ENCODE results near the gene ITSN2.
A peak's percentile ranks its signal among the peaks of the same experiment; 100 is the strongest.

The ITSN2 gene

GRCh38 chr2:24269265-24269664 is 91.1 kb downstream of the ITSN2 start:
- no peak for DNase-seq (ENCODE audit: low read depth)
- no peak for TF ChIP-seq MAX (IDR thresholded peaks at IDR 0.05; ENCODE audit: low read depth, low read length)
- TF ChIP-seq POLR2A (IDR thresholded peaks at IDR 0.05; ENCODE audit: extremely low read depth, insufficient read length), result no peak
- TF ChIP-seq MYC (IDR thresholded peaks at IDR 0.05; ENCODE audit: low read depth, low read length), result no peak
- no peak for TF ChIP-seq CTCF (IDR thresholded peaks at IDR 0.05; ENCODE audit: low read depth, low read length)
- no peak overlapping the region for H3K4me3 ChIP-seq (ENCODE audit: low read depth, low read length)

- DNase-seq (ENCODE audit: low read depth), result no peak
- TF ChIP-seq CTCF (IDR thresholded peaks at IDR 0.05; ENCODE audit: low read depth, low read length), result no peak
- TF ChIP-seq MAX (IDR thresholded peaks at IDR 0.05; ENCODE audit: low read depth, low read length), result no peak
- TF ChIP-seq MYC (IDR thresholded peaks at IDR 0.05; ENCODE audit: low read depth, low read length), result no peak
- no peak for TF ChIP-seq POLR2A (IDR thresholded peaks at IDR 0.05; ENCODE audit: extremely low read depth, insufficient read length)
- H3K4me3 ChIP-seq (ENCODE audit: low read depth, low read length), result no peak overlapping the region
These were observed 95.1 kb downstream of the ITSN2 start for GRCh38 chr2:24265212-24265611.

- DNase-seq (ENCODE audit: low read depth), result no peak
- TF ChIP-seq CTCF (IDR thresholded peaks at IDR 0.05; ENCODE audit: low read depth, low read length) (no peak), MYC (IDR thresholded peaks at IDR 0.05; ENCODE audit: low read depth, low read length) (no peak), POLR2A (IDR thresholded peaks at IDR 0.05; ENCODE audit: extremely low read depth, insufficient read length) (no peak), MAX (IDR thresholded peaks at IDR 0.05; ENCODE audit: low read depth, low read length) (no peak)
These were observed 97.8 kb downstream of the ITSN2 start for GRCh38 chr2:24262421-24262970.

GRCh38 chr2:24261441-24261840 is 98.9 kb downstream of the ITSN2 start:
- DNase-seq (ENCODE audit: low read depth), result peak; percentile 6
- H3K4me3 ChIP-seq (ENCODE audit: low read depth, low read length), result no peak overlapping the region
- TF ChIP-seq MAX (IDR thresholded peaks at IDR 0.05; ENCODE audit: low read depth, low read length), result no peak
- no peak for TF ChIP-seq MYC (IDR thresholded peaks at IDR 0.05; ENCODE audit: low read depth, low read length)
- TF ChIP-seq CTCF (IDR thresholded peaks at IDR 0.05; ENCODE audit: low read depth, low read length), result no peak
- no peak for TF ChIP-seq POLR2A (IDR thresholded peaks at IDR 0.05; ENCODE audit: extremely low read depth, insufficient read length)

More at GRCh38 chr2:24262421-24262970, 97.8 kb downstream of the ITSN2 start:
- H3K4me3 ChIP-seq (ENCODE audit: low read depth, low read length), result no peak overlapping the region

- no peak for TF ChIP-seq CTCF (IDR thresholded peaks at IDR 0.05; ENCODE audit: low read depth, low read length)
- no peak for TF ChIP-seq POLR2A (IDR thresholded peaks at IDR 0.05; ENCODE audit: extremely low read depth, insufficient read length)
- no peak for TF ChIP-seq MAX (IDR thresholded peaks at IDR 0.05; ENCODE audit: low read depth, low read length)
- no peak for TF ChIP-seq MYC (IDR thresholded peaks at IDR 0.05; ENCODE audit: low read depth, low read length)
- no peak overlapping the region for H3K4me3 ChIP-seq (ENCODE audit: low read depth, low read length)
- DNase-seq (ENCODE audit: low read depth), result no peak
These were observed 101.0 kb downstream of the ITSN2 start for GRCh38 chr2:24259316-24259715.

All from NB4 (cell line).